ENCODE results near the gene NARS2.

The NARS2 gene

DNA sequence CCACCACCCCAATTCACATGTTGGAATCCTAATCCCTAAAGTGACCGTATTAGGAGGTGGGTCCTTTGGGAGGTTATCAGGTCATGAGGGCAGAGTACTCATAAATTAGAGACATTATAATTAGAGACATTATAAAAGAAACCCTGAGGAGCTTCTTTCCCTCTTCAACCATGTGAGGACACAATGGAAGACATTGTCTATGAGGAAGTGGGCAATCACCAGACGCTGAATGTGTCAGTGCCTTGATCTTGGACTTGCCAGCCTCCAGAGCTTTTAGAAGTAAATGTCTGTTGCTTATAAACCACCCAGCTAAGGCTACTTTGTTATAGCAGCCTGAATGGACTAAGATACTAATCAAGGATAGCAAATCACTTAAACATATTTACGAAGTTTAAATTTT is 171.8 kb downstream of the NARS2 start:
- no peak for DNase-seq

DNA sequence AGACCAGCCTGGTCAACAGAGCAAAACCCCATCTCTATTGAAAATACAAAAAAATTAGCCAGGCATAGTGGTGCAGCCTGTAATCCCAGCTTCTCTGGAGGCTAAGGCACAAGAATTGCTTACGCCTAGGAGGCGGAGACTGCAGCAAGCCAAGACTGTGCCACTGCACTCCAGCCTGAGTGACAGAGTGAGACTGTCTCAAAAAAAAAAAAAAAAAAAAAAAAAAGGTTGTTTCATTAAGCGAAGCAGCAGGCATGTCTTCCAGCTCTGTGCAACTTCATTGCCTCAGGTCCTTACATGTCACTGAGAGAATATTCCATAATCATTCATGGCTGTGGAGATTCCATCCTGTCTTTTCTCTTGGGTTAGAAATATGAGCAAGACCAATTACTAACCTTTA is 174.0 kb downstream of the NARS2 start:
- no peak for DNase-seq

DNA sequence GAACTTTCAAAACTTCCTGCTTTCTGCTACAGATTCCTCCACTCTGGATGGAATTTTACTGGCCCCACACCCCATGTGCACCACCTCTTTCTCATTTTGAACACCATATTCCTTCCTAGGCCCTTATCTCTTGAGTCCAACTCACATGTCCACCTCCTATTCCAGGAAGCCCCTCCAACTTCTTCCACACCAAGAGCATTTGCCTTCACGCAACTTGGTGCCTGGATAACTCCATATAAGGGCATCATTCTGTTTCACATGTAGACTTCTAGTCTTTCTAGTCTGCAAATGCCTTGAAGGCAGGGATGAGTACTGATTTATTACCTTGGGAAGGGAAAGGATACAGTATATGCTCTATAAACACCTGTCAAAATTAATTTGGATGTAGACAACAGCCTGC is 174.5 kb downstream of the NARS2 start:
- no peak for DNase-seq

DNA sequence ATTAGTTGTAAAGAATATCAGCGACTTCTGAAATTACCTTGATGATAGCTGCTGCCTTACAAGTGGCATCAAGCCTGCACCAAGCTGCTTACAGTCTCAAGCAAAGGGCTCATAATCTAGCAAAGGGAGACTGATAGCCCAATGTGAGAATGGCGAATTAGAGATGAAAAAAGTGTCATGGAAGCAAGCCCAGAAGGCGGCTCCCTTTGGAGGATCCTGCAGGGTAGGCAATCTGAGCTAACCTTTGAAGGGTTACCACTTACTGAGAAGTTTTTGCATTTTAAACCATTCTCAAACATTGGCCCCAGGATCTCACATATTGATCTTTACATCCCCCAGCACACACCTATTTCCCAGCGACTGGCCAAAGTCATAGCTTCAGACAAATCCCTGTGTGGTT is 175.5 kb downstream of the NARS2 start:
- no peak for DNase-seq

DNA sequence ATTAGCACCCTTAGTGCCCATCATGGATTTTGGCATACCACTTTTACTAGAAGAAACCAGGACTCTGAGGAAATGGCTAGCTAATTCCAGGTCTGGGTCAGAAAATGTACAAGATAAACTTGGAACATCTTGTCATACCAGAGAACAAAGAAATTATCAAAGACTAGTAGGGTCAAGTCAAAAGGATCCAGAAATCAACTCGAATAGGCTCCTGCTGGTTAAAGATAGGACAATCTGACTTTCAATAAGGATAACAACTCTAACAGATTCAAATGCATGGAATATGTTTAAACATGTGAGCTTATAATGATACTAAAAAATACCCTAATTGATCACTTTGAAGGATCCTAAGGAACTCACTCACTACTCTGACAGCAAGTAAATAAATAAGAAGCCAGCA is 175.9 kb downstream of the NARS2 start:
- DNase-seq = no peak

DNA sequence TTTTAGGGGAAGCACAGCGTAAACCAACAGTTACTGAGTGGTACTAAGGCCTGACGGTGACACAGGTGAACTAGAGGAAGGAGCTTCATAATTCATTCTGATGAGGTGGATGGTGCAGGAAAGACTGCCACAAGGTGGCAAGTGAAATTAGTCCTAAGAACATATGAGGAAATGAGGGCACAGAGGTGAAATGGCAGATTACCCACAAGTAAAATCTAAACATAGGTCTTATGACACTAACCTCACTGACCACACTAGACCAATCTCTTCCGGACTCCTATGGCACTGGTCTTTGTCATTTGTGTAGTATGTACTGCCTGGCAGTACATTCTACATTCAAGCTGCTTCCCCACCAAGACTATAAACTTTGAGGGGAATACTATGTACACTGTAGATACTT is 177.3 kb downstream of the NARS2 start:
- DNase-seq = no peak

DNA sequence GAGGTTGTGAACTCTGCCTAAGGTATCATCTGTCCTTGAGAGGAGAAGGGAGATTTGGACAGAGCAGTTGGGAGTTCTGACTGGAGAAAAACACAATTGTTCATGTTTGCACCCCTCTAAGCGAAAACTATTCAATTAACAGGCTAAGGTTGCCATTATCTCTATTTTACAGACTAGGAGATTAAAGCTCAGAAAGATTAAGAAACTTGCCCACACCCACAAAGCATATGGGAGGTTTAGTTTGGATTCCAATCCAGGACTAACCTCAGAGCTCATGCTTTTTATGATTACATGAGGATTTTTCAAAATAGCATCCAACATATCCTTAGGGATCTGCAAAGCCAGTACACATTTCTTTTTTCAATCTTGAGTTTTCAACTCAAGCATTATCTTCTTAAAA is 179.1 kb downstream of the NARS2 start:
- DNase-seq = no peak

DNA sequence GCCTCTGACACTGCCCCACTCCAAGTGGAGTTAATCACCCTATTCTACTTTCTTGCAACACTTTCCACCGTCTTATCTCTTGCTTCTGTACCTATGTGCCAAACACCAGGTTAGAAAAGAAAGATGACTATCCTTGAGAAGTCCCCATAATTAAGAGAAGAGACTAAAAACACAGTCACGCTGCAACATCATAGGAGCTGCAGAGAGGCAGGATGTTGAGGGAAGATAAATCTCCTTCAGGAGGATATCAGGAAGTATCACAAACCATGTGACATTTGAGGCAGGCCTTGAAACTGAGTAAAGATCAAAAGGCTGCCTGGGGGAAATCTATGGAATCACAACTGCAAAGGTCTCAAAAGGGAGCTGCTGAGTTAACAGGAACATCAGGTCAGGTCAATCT is 181.8 kb downstream of the NARS2 start:
- DNase-seq = no peak

DNA sequence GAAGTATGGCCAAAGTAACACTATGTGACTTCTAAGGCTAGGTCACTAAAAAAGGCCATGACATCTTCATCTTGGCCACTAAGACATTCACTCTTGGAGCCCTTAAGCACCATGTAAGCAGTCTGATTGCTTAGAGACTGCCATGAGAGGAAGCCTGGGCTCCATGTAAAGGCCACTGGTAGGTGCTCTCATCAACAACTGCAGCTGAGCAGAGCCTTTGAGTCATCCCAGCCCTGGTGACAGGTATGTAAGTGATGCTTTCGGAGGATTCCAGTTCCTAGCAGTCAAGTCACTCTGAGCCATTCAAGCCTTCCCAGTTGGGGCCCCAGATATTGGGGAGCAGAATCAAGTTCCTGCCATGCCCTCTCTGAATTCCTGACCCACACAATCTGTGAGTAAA is 183.2 kb downstream of the NARS2 start:
- no peak for DNase-seq

DNA sequence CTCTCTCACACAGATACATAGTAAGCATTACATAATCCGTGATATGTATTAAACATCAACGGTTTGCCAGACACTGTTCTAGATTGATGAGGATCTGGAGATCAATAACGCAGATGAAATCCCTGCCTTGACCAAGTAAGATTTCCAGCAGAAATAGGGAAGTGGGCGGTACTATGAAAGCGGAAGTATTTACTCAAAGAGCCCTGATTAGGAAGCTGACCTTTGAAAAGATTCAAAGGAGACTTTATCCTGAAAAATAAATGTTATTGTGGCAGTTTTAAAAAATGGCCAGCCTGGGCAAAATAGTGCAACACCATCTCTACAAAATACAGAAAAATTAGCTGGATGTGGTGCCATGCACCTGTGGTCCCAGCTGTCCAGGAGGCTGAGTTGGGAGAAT is 183.9 kb downstream of the NARS2 start:
- DNase-seq = no peak

DNA sequence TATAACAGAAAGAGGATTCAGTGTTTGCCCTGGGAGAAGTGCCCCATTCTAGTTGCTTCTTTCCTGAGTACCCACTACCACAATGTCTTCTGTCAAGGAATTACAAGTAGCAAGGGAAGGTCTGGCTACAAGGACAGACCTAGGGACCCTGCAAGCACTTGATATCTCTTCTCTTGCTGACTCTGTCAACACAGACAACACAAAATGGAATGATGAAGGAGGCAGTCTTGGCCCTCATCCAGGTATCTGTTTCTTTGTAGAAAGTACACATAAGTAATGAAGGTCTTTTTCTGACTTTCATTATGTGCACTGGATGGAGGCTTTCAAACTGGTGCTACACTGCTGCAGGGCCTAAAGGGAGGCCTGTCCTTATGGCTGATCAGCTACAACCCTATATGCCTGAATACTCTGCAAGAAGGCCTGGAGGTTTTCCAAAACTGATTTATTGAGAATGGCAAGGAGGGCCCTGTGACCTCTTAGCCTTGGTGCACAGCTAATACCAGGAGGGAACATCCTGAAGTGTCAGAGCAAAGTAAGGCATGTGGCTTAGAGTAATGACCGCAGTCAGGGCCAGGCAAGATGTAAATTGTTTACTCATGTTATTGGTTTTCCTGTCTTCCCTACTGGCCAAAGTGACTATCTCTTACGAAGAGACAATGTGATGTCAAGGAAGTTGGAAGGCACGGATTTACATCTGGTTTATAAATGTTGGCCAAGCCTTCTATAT is 188.3 kb downstream of the NARS2 start:
- no peak for DNase-seq
